Loucy (cell line): ENCODE measurements around the gene CTRB1.

Experiments used
- H2AFZ ChIP-seq: fragments of 200-600 bp; sonication (generic); 2 replicates; pipeline ENCODE4 v1.6.0; 2016; ENCODE audit warnings: antibody characterized with exemption, mild to moderate bottlenecking, low read length, moderate library complexity
- H3F3A ChIP-seq: fragments of 200-600 bp; 2 replicates; pipeline ENCODE4 v1.6.0; 2016; ENCODE audit warnings: antibody characterized with exemption, low read depth, mild to moderate bottlenecking
- H3K27me3 ChIP-seq: fragments of 200-600 bp; sonication (generic); 2 replicates; pipeline ENCODE4 v1.6.1; 2014; ENCODE audit warnings: low read length, mild to moderate bottlenecking; ENCODE audit not compliant: insufficient read depth, poor library complexity, severe bottlenecking
- H3K36me3 ChIP-seq: fragments of 200-600 bp; sonication (generic); 2 replicates; pipeline ENCODE4 v1.6.1; 2016; ENCODE audit warnings: low read length; ENCODE audit not compliant: insufficient read depth
- H3K4me1 ChIP-seq: fragments of 200-600 bp; sonication (generic); 2 replicates; pipeline ENCODE4 v1.5.1; 2014; ENCODE audit warnings: low read length, mild to moderate bottlenecking; ENCODE audit not compliant: insufficient read depth, poor library complexity, severe bottlenecking
- H3K4me2 ChIP-seq: fragments of 200-600 bp; sonication (generic); 2 replicates; pipeline ENCODE4 v1.6.0; 2014; ENCODE audit warnings: antibody characterized with exemption, low read length, low read depth, mild to moderate bottlenecking; ENCODE audit not compliant: poor library complexity, severe bottlenecking
- H3K4me3 ChIP-seq: fragments of 200-600 bp; sonication (generic); 2 replicates; pipeline ENCODE4 v1.5.1; 2014; ENCODE audit warnings: low read length, mild to moderate bottlenecking, mixed read lengths; ENCODE audit not compliant: poor library complexity, severe bottlenecking
- H3K79me2 ChIP-seq: fragments of 200-600 bp; sonication (generic); 2 replicates; pipeline ENCODE4 v1.6.1; 2014; ENCODE audit warnings: low read length; ENCODE audit not compliant: insufficient read depth
- H3K9ac ChIP-seq: fragments of 200-600 bp; sonication (generic); 2 replicates; pipeline ENCODE4 v1.6.0; 2014; ENCODE audit warnings: mild to moderate bottlenecking, low read depth, low read length, moderate library complexity; ENCODE audit not compliant: poor library complexity, severe bottlenecking
- H3K9me2 ChIP-seq: fragments of 200-600 bp; sonication (generic); replicated peaks from 2 replicates; pipeline ENCODE4 v1.6.1; 2016; ENCODE audit warnings: low read depth, low read length, mixed read lengths
- H3K9me3 ChIP-seq: fragments of 200-600 bp; sonication (generic); 2 replicates; pipeline ENCODE4 v1.6.1; 2014; ENCODE audit warnings: mild to moderate bottlenecking, antibody characterized with exemption, low read length, low read depth; ENCODE audit not compliant: insufficient read depth
- H4K20me1 ChIP-seq: fragments of 200-600 bp; sonication (generic); 2 replicates; pipeline ENCODE4 v1.6.0; 2014; ENCODE audit warnings: antibody characterized with exemption, low read length, mild to moderate bottlenecking; ENCODE audit not compliant: insufficient read depth, poor library complexity, severe bottlenecking
- CTCF ChIP-seq: fragments of 200-600 bp; sonication (generic); conservative IDR thresholded peaks from 2 replicates; pipeline ENCODE4 v1.5.1; 2014; ENCODE audit warnings: mild to moderate bottlenecking, antibody characterized with exemption, low read length
- EZH2phosphoT487 ChIP-seq: fragments of 200-600 bp; IDR thresholded peaks from 2 replicates; pipeline ENCODE4 v1.6.1; 2018; ENCODE audit warnings: antibody characterized with exemption, mild to moderate bottlenecking, moderate library complexity, borderline replicate concordance

The CTRB1 gene

DNA sequence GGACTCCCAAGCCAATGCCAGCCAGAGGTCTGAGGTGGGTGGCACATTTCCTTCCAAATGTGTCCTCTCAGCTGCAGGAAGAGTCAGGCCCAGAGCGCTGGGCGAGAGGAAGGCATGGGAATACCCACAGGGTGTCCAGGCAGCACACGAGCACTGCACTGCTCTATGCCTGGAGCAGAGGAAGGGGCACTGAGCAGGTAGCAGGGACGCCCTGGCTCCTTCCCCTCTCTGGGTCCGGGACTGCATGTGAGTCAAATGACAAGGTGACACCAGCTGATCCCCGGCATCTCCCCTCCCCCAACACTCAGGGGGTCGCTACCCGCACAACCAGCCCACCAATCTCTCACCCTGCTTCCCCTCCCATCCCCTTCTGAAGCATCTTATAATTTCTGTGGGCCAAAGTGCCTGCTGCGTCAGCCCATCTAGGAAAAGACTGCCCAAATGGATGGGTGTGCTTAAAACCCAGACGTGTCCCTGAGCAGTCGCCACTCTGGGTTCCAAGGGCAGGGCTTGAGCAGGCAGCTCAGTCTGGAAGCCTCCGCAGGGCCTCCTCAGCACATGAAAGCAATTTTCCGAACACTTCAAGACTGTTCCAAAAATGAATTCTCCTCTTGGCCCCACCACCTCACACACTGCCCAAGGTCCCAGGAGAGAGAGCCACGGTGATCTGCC lies 44.6 kb downstream of the CTRB1 start:
- no peak overlapping the region for H3K4me2 ChIP-seq
- no peak for TF ChIP-seq CTCF
- TF ChIP-seq EZH2phosphoT487, result no peak
- peaks cover 6% of the 10 kb centered on the region for H3K27me3 ChIP-seq
- H3K9ac ChIP-seq, result no peak overlapping the region
- H3F3A ChIP-seq, result no peaks in the 10 kb centered on the region
- no peaks in the 10 kb centered on the region for H4K20me1 ChIP-seq
- H3K9me3 ChIP-seq, result no peaks in the 10 kb centered on the region
- no peaks in the 10 kb centered on the region for H3K4me1 ChIP-seq
- H3K79me2 ChIP-seq, result no peaks in the 10 kb centered on the region
- H3K36me3 ChIP-seq, result no peaks in the 10 kb centered on the region
- no peak overlapping the region for H3K4me3 ChIP-seq
- no peak overlapping the region for H2AFZ ChIP-seq
- H3K9me2 ChIP-seq, result no peaks in the 10 kb centered on the region

GRCh38 chr16:75263963-75264445 lies 45.2 kb downstream of the CTRB1 start:
- Histone ChIP-seq H3K79me2 (no peaks in the 10 kb centered on the region), H3F3A (no peaks in the 10 kb centered on the region), H4K20me1 (no peaks in the 10 kb centered on the region), H3K4me2 (no peak overlapping the region), H3K4me3 (no peak overlapping the region), H2AFZ (no peak overlapping the region), H3K9me2 (no peaks in the 10 kb centered on the region), H3K4me1 (no peaks in the 10 kb centered on the region), H3K27me3 (peaks cover under 1% of the 10 kb centered on the region), H3K9me3 (no peaks in the 10 kb centered on the region), H3K36me3 (no peaks in the 10 kb centered on the region), H3K9ac (no peak overlapping the region)
- TF ChIP-seq CTCF (no peak), EZH2phosphoT487 (no peak)

- H3K4me2 ChIP-seq, result no peak overlapping the region
- no peak overlapping the region for H3K4me3 ChIP-seq
- H2AFZ ChIP-seq, result no peak overlapping the region
- no peaks in the 10 kb centered on the region for H3K36me3 ChIP-seq
- no peak overlapping the region for H3K9ac ChIP-seq
- no peaks in the 10 kb centered on the region for H3K27me3 ChIP-seq
- TF ChIP-seq EZH2phosphoT487 (no peak), CTCF (no peak)
- H4K20me1 ChIP-seq, result no peaks in the 10 kb centered on the region
- no peaks in the 10 kb centered on the region for H3K9me2 ChIP-seq
- no peaks in the 10 kb centered on the region for H3F3A ChIP-seq
- H3K79me2 ChIP-seq, result no peaks in the 10 kb centered on the region
- no peaks in the 10 kb centered on the region for H3K9me3 ChIP-seq
- no peaks in the 10 kb centered on the region for H3K4me1 ChIP-seq
Observed at GRCh38 chr16:75264457-75264998, 45.7 kb downstream of the CTRB1 start.
